Fibroblast of skin of right quadriceps (primary cell): ENCODE data around the gene ZNF394.

Experiments used
- DNase-seq: peaks from one replicate; pipeline ENCODE4 v3.0.0-alpha.2; 2013

The ZNF394 gene

GRCh38 chr7:99490878-99491277 lies 9.2 kb downstream of the ZNF394 start:
- DNase-seq = no peak

- DNase-seq = no peak
Observed at GRCh38 chr7:99489235-99489634, 10.8 kb downstream of the ZNF394 start.

DNA sequence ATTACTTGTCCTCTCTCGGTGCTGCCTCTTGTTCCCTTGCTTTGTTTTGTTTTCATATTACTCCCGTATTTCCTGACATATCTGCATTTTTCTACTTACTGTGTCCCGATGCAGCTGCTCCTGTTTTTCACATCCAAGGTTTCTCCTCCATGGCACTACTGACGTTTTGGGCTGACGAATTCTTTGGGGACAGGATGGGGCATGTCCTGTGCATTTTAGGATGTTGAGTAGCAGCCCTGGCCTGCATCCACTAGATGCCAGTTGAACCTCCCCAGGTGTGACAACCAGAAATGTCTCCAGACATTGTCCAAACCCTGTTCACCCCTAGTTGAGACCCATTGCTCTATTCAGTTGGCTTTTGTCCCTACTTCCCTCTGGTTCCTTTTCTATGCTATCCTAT lies 15.0 kb downstream of the ZNF394 start:
- DNase-seq = no peak

GRCh38 chr7:99478464-99479440 lies 21.3 kb downstream of the ZNF394 start:
- DNase-seq = no peak

GRCh38 chr7:99476107-99476506 lies 24.0 kb downstream of the ZNF394 start:
- no peak for DNase-seq

- peak; percentile 61 for DNase-seq
Observed at GRCh38 chr7:99473315-99473596, 26.8 kb downstream of the ZNF394 start.

DNA sequence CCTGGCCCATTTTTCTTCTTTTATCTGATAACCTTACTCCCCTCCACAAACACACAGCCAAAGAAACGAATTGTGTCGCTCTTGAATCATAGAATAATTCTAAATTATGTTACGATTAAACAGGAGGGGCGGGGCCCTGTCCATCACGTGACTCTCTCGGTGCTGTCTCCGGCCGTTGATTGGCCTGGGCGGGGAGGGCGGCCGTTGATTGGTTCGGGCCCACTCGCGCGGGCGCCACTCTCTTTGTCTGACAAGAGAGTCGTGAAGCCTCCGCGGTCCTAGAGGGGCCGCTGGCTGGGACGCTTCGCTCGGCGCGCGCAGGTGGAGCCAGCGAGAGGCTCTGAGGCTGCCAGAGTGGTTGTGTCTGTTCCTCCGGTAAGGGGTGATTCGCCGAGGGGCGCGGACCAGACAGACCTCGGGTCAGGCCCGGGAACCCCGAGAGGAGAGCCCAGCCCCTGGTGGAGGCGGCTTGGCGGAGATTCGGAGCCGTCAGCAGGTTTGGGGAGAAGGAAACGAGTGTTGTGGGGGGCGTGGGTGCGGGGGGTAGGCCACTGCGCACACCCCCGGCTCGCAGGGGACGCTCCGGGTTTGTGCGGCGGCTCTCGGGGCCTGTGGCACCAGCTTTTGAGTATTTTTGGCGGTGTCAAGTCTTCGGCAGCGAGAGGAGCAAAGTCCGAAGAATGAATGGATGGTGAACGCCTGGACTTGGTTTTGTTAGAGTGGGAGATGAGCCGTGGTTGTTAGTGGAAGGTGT lies 27.3 kb downstream of the ZNF394 start, which contains the start of gene ZNF789:
Gene ZNF789, plus strand, starts transcription at position 330 of the 754 bp plus-strand sequence. CDS start 3,567 bp downstream, outside the sequence.
- peak; percentile 96 for DNase-seq

DNA sequence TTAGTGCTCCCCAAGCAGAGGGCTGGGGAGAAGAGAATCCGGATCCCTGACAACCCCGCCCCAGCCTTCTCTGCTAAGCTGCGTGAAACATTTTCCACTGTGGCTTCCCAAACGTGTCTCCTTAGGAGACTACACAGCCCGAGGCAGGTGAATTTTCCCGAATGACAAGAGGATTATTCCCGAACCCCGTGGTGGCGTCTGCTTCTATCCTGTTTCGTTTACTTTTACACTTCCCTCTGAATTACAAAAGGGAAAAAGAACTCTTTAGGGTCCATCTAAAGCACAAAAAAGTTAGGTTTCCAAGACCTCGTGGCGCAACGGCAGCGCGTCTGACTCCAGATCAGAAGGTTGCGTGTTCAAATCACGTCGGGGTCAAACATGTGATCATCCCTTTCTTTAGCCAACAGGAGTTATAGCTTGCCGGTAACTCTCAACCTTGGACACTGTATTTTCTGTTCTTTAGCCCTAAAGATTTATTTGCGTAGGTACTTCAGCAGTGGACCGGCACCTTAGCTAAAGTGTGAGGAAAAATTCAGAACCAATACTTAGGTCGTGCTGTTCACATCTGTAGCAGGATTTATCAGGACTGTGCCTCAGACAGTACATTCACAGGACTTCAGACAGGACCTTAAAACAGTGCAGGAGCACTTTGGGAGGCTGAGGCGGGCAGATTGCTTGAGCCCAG lies 30.6 kb downstream of the ZNF394 start:
- no peak for DNase-seq

DNA sequence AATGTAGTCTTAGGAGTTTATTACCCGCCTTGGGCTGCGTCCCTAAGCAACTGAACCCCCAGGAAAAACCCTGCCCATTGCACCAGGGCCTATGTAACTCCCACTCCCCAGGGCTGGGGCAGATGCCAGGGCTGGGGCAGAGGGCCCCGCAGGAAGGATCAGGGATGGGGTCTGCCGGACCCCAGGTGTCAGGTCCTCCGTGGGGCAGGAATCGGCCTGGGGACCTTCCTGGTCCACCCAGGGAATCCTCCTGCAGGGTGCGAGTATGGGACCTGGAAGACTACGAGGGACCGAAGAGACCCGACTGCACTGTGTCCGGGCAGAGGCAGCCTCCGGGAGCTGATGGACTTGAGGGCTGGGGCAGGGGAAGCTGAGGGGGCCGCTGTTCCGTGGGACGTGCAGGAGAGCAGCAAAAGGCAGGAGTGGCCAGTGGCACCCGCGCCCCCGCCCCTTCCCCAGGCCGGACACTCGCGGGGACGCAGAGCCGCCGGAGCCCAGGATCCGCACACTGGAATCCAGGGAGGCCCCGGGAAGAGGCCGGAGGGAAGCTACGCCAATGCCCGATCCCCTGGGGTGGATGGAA lies 31.7 kb downstream of the ZNF394 start:
- DNase-seq = no peak

- DNase-seq = no peak
Observed at GRCh38 chr7:99465421-99465768, 34.7 kb downstream of the ZNF394 start.

DNA sequence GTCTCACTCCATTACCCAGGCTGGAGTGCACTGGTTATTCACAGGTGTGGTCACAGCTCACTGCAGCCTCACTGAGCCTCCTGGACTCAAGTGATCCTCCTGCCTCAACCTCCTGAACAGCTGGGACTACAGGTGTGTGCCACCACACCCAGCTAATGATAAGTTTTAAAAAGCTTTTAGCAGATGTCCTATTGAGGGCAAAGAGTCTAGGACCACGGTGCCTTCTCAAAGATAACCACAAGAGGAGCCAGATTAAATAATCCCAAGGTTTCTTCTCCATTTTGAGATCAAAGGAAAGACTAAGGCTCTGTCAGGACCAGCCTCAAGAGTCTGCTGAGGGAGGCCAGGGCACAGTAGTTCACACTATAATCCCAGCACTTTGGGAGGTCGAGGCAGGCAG lies 38.9 kb downstream of the ZNF394 start:
- DNase-seq = no peak

DNA sequence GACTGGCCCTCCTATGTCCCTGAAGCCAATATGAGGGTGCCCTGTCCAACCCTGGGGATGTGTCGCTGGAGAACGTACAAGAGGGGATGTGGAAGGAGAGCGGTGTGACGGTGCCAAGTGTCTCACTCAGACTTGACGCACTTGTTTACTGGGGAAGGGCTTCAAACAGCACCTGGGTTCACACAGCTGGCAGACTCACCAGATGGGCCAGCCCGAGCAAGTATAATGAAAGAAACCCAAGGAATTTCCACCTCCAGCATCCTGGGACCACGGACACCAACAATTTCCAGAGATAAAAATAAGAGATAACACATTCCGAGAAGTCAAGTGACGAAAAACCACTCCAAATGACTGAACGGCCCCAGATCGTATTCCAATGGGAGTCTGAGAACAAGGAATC lies 39.4 kb downstream of the ZNF394 start:
- no peak for DNase-seq

- DNase-seq = no peak
Observed at GRCh38 chr7:99459087-99459486, 41.0 kb downstream of the ZNF394 start.

DNA sequence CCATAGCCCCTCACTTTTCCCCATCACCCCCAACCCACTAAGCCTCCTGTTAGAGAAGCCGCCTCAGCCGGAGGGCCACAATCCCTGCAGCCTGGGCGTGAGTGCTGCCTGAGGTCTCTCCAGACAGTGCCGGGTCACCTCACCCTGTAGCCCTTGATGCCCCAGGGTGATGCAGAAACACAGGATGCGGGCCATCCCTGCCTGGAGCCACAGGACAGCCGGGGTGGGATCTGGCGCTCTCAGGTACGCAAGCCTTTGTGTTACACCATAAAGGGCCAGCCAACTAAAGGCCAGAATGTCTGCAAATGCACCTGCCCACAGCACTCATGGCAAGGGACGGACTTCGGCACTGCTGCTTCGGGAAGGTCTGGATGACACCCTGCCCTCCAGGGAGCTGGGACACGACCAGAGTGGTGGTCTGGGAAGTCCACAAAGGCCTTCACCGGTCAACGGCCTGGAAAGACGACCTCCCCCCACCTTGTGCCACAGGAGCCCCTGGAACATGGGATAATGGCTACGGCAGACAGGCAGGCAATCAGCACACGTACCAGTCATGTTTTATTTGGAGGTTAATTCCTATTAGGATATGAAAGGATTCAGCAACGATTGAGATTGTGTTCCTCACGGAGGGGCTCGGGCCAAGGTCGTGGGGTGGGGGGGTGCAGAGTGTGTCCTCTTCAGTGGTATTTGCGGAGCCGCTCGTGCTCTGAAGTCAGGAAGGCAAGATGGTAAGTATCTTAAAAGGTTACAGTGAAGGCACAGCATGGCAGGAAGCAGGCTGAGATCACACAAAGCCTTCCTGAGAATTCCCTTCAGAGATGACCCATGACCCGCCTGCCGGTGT lies 42.2 kb downstream of the ZNF394 start:
- no peak for DNase-seq

DNA sequence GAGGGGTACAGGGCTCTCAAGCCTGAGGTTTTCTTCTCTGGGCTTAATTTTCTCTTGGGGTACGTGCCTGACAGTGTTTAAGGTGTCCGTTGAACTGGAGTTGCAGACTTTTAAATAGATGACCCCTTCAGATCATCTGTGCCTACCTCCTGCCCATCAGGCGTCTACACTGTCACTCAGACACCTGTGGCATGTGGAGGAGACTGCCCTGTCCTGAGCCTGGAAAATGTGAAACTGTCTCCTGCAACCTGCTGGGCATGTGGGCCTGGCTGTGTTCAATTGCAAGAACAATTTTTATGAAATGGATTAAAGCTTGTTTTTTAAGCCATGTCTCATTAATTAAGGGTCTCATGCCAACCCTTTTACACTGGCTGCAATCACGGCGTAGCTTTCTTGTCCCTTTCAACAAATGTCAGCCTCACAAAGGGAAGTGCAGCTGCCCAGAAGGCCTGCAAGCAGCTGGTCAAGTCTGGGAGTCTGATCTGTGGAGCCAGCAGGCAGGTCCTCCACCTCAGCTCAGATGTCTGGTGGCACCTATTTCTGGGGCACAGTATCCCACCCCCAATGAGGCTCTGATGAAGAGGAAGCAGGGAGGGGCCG lies 42.9 kb downstream of the ZNF394 start:
- no peak for DNase-seq

GRCh38 chr7:99456288-99456687 lies 43.8 kb downstream of the ZNF394 start:
- DNase-seq = no peak

DNA sequence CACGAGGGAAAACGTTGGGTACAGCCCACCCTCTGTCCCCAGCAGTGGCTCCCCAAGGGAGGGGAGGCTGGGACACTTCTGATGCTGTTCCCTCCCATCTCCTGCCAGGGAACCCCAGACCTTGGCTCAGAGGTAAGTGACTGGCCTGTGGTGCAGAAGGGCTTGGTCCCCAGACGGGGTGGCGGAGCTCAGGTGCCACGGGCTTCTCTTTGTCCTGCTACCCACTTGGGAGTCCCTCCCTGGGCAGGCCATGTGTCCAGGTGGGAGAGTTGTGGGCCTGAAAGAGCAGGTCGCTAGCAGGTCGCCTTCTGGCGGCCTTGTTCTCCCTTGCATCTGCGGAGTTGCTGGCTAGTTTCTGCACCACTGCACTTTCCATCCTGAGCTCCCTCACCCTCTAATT lies 44.2 kb downstream of the ZNF394 start:
- DNase-seq = no peak

- no peak for DNase-seq
Observed at GRCh38 chr7:99453105-99453504, 47.0 kb downstream of the ZNF394 start.

- no peak for DNase-seq
Observed at GRCh38 chr7:99452541-99452940, 47.5 kb downstream of the ZNF394 start.

GRCh38 chr7:99451936-99452335 lies 48.1 kb downstream of the ZNF394 start:
- no peak for DNase-seq

- no peak for DNase-seq
Observed at GRCh38 chr7:99449326-99449725, 50.8 kb downstream of the ZNF394 start.

DNA sequence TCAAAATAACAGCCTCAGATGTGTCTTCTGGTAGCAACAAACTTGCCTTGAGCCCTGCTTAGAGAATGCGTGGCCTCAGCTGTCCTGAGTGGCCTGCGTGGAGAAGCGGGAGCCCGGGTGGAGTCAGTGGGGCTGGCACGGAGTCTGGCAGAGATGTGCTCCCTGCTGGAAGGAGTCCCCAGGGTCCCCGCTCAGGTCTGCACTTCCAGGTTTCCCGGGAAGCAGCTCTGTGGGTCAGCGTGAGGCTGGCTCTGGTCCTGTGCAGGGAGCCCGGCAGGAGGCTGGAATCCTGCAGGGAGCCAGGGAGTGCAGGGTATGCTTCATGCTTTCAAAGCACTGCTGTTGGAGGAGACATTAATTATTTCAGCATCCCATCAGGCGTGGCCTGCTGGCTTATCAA lies 51.2 kb downstream of the ZNF394 start:
- DNase-seq = no peak
